Caki2 (cell line): ENCODE results near the gene CCZ1B. TPM values are rescaled to one million over a fixed set of nuclear protein-coding genes. Genes with fewer than 3 reads are reported as not detected.
A peak's percentile ranks its signal among the peaks of the same experiment; 100 is the strongest.
"Not testable (repeated sequence)": the region's sequence is repeated elsewhere in the genome, so short reads cannot be mapped to it uniquely, and the experiment has no call there.

Experiments
- DNase-seq: peaks from one replicate; pipeline ENCODE4 v3.0.0-alpha.2; 2015; ENCODE audit warnings: low read depth
- in situ Hi-C: cut with HindIII; loops from 2 replicates; pipeline ENCODE4 v1.10.0; 2016; ENCODE audit warnings: low sequenced_read_pairs, low pct_unique_long_range_greater_than_20kb, mixed read lengths
- total RNA-seq: library from RNA; depleted of rRNA; stranded (reverse); fragments of >200 nt; shearing (Covaris generic); gene quantifications from 2 replicates; pipeline ENCODE4 v1.2.3, GENCODE V29; 2014; ENCODE audit warnings: low replicate concordance; rRNA removed

CCZ1B gene
- total RNA-seq, result 35.7 and 86.9 TPM in 2 replicates

GRCh38 chr7:6826151-6826550 is at the start of gene CCZ1B:
CCZ1B (minus strand) TSS chr7:6826275; CDS start chr7:6826197, 78 bp downstream.
- in situ Hi-C loops, result not testable (repeated sequence)
- DNase-seq, result peak; percentile 69

- in situ Hi-C loops, DNase-seq: not testable (repeated sequence)
These were observed 48.9 kb upstream of the CCZ1B start for GRCh38 chr7:6875022-6875421.

GRCh38 chr7:6872246-6872945 is 46.3 kb upstream of the CCZ1B start:
- DNase-seq, in situ Hi-C loops: not testable (repeated sequence)

GRCh38 chr7:6871421-6872144 is 45.5 kb upstream of the CCZ1B start:
- in situ Hi-C loops, DNase-seq: not testable (repeated sequence)

- in situ Hi-C loops, DNase-seq: not testable (repeated sequence)
These were observed 38.7 kb upstream of the CCZ1B start for GRCh38 chr7:6864751-6865150.

- DNase-seq, in situ Hi-C loops: not testable (repeated sequence)
These were observed 38.1 kb upstream of the CCZ1B start for GRCh38 chr7:6864188-6864587.

- DNase-seq, result not testable (repeated sequence)
These were observed 36.8 kb upstream of the CCZ1B start for GRCh38 chr7:6862876-6863275.

GRCh38 chr7:6857721-6858314 is 31.7 kb upstream of the CCZ1B start:
- in situ Hi-C loops, result not testable (repeated sequence)
- peak; percentile 30 for DNase-seq

More at GRCh38 chr7:6862876-6863275, 36.8 kb upstream of the CCZ1B start:
- in situ Hi-C loops, result not testable (repeated sequence)

GRCh38 chr7:6855563-6856131 is 29.6 kb upstream of the CCZ1B start:
- in situ Hi-C loops, result not testable (repeated sequence)

GRCh38 chr7:6854747-6855562 is 28.9 kb upstream of the CCZ1B start:
- in situ Hi-C loops, DNase-seq: not testable (repeated sequence)

More at GRCh38 chr7:6855563-6856131, 29.6 kb upstream of the CCZ1B start:
- not testable (repeated sequence) for DNase-seq

GRCh38 chr7:6853681-6854080 is 27.6 kb upstream of the CCZ1B start:
- in situ Hi-C loops, DNase-seq: not testable (repeated sequence)

- in situ Hi-C loops, DNase-seq: not testable (repeated sequence)
These were observed 23.1 kb upstream of the CCZ1B start for GRCh38 chr7:6849127-6849526.

GRCh38 chr7:6847751-6848150 is 21.7 kb upstream of the CCZ1B start:
- in situ Hi-C loops, DNase-seq: not testable (repeated sequence)

- DNase-seq, in situ Hi-C loops: not testable (repeated sequence)
These were observed 19.9 kb upstream of the CCZ1B start for GRCh38 chr7:6845971-6846449.

GRCh38 chr7:6843654-6844053 is 17.6 kb upstream of the CCZ1B start:
- in situ Hi-C loops, DNase-seq: not testable (repeated sequence)

GRCh38 chr7:6843092-6843491 is 17.0 kb upstream of the CCZ1B start:
- DNase-seq, in situ Hi-C loops: not testable (repeated sequence)

GRCh38 chr7:6842278-6842921 is 16.3 kb upstream of the CCZ1B start:
- DNase-seq, in situ Hi-C loops: not testable (repeated sequence)
